ENCODE data around the gene KIRREL2. TPM values are rescaled to one million over a fixed set of nuclear protein-coding genes. Genes with fewer than 3 reads are reported as not detected.

KIRREL2 gene
- total RNA-seq, 1 donor from 2014 or later = 0.18 TPM

GRCh38 chr19:35894342-35894741 lies 37.6 kb downstream of the KIRREL2 start:
- Histone ChIP-seq H3K36me3 (ENCODE audit: insufficient read depth, low read length) (peaks cover 6% of the 10 kb centered on the region), H3K9ac (ENCODE audit: low read length) (no peak overlapping the region), H4K20me1 (ENCODE audit: insufficient read depth, low read length) (peaks cover 4% of the 10 kb centered on the region), H3K27ac (ENCODE audit: low read depth, low read length) (no peak overlapping the region), H3K4me1 (ENCODE audit: insufficient read depth, low read length) (peaks cover 4% of the 10 kb centered on the region), H3K79me2 (ENCODE audit: insufficient read depth, low read length) (peaks cover 4% of the 10 kb centered on the region), H3K27me3 (ENCODE audit: insufficient read depth, low read length) (no peaks in the 10 kb centered on the region), H2AFZ (ENCODE audit: low read depth, low read length) (no peak overlapping the region), H3K9me3 (ENCODE audit: insufficient read depth, low read depth, low read length) (no peaks in the 10 kb centered on the region), H3K4me2 (ENCODE audit: low read length) (no peak overlapping the region), H3K4me3 (ENCODE audit: insufficient read depth, low read depth, low read length) (no peak overlapping the region)
- H3K27ac Mint-ChIP-seq (ENCODE audit: unreplicated experiment) = no peak overlapping the region
- no peaks in the 10 kb centered on the region for H3K27me3 Mint-ChIP-seq (ENCODE audit: low read depth, unreplicated experiment)
- TF ChIP-seq EZH2 (IDR thresholded peaks at IDR 0.05; ENCODE audit: insufficient read depth, low read length) = no peak
- no peak for TF ChIP-seq CTCF (IDR thresholded peaks at IDR 0.05; ENCODE audit: insufficient read depth, low read depth, low read length)
- no peak overlapping the region for H3K4me3 Mint-ChIP-seq (ENCODE audit: unreplicated experiment)
- FAIRE-seq = no peak
- no peak for DNase-seq (ENCODE audit: low read depth)
- H3K4me1 Mint-ChIP-seq (ENCODE audit: low read depth, unreplicated experiment) = peaks cover 2% of the 10 kb centered on the region
- H3K36me3 Mint-ChIP-seq (ENCODE audit: low read depth, unreplicated experiment) = peaks cover 9% of the 10 kb centered on the region
- H3K9me3 Mint-ChIP-seq (ENCODE audit: unreplicated experiment) = no peaks in the 10 kb centered on the region

- Histone ChIP-seq H2AFZ (ENCODE audit: low read depth, low read length) (no peak overlapping the region), H3K9me3 (ENCODE audit: insufficient read depth, low read depth, low read length) (no peaks in the 10 kb centered on the region), H3K4me2 (ENCODE audit: low read length) (no peak overlapping the region), H3K4me1 (ENCODE audit: insufficient read depth, low read length) (peaks cover 9% of the 10 kb centered on the region), H4K20me1 (ENCODE audit: insufficient read depth, low read length) (no peaks in the 10 kb centered on the region), H3K36me3 (ENCODE audit: insufficient read depth, low read length) (peaks cover 2% of the 10 kb centered on the region), H3K9ac (ENCODE audit: low read length) (no peak overlapping the region), H3K79me2 (ENCODE audit: insufficient read depth, low read length) (peaks cover 4% of the 10 kb centered on the region), H3K27ac (ENCODE audit: low read depth, low read length) (no peak overlapping the region), H3K4me3 (ENCODE audit: insufficient read depth, low read depth, low read length) (no peak overlapping the region), H3K27me3 (ENCODE audit: insufficient read depth, low read length) (no peaks in the 10 kb centered on the region)
- no peak overlapping the region for H3K27ac Mint-ChIP-seq (ENCODE audit: unreplicated experiment)
- H3K36me3 Mint-ChIP-seq (ENCODE audit: low read depth, unreplicated experiment) = peaks cover under 1% of the 10 kb centered on the region
- no peaks in the 10 kb centered on the region for H3K9me3 Mint-ChIP-seq (ENCODE audit: unreplicated experiment)
- no peak for TF ChIP-seq CTCF (IDR thresholded peaks at IDR 0.05; ENCODE audit: insufficient read depth, low read depth, low read length)
- no peak for TF ChIP-seq EZH2 (IDR thresholded peaks at IDR 0.05; ENCODE audit: insufficient read depth, low read length)
- H3K4me3 Mint-ChIP-seq (ENCODE audit: unreplicated experiment) = no peak overlapping the region
- FAIRE-seq (no peak), DNase-seq (ENCODE audit: low read depth) (no peak)
- H3K27me3 Mint-ChIP-seq (ENCODE audit: low read depth, unreplicated experiment) = no peaks in the 10 kb centered on the region
- peaks cover 4% of the 10 kb centered on the region for H3K4me1 Mint-ChIP-seq (ENCODE audit: low read depth, unreplicated experiment)
These were observed 39.4 kb downstream of the KIRREL2 start for GRCh38 chr19:35895911-35896642.

- no peaks in the 10 kb centered on the region for H3K9me3 Mint-ChIP-seq (ENCODE audit: unreplicated experiment)
- no peak overlapping the region for H3K27ac Mint-ChIP-seq (ENCODE audit: unreplicated experiment)
- H3K79me2 ChIP-seq (ENCODE audit: insufficient read depth, low read length) = peaks cover 4% of the 10 kb centered on the region
- peaks cover 6% of the 10 kb centered on the region for H3K4me1 Mint-ChIP-seq (ENCODE audit: low read depth, unreplicated experiment)
- FAIRE-seq (no peak), DNase-seq (ENCODE audit: low read depth) (no peak)
- H3K36me3 Mint-ChIP-seq (ENCODE audit: low read depth, unreplicated experiment) = no peaks in the 10 kb centered on the region
- TF ChIP-seq EZH2 (IDR thresholded peaks at IDR 0.05; ENCODE audit: insufficient read depth, low read length) = no peak
- no peak for TF ChIP-seq CTCF (IDR thresholded peaks at IDR 0.05; ENCODE audit: insufficient read depth, low read depth, low read length)
- no peak overlapping the region for H3K9ac ChIP-seq (ENCODE audit: low read length)
- peaks cover 14% of the 10 kb centered on the region for H3K4me1 ChIP-seq (ENCODE audit: insufficient read depth, low read length)
- H3K36me3 ChIP-seq (ENCODE audit: insufficient read depth, low read length) = peaks cover 2% of the 10 kb centered on the region
- no peak overlapping the region for H3K4me3 Mint-ChIP-seq (ENCODE audit: unreplicated experiment)
- H3K27ac ChIP-seq (ENCODE audit: low read depth, low read length) = no peak overlapping the region
- no peak overlapping the region for H3K4me3 ChIP-seq (ENCODE audit: insufficient read depth, low read depth, low read length)
- no peaks in the 10 kb centered on the region for H3K27me3 ChIP-seq (ENCODE audit: insufficient read depth, low read length)
- no peaks in the 10 kb centered on the region for H3K27me3 Mint-ChIP-seq (ENCODE audit: low read depth, unreplicated experiment)
- no peak overlapping the region for H2AFZ ChIP-seq (ENCODE audit: low read depth, low read length)
- H3K9me3 ChIP-seq (ENCODE audit: insufficient read depth, low read depth, low read length) = no peaks in the 10 kb centered on the region
- H4K20me1 ChIP-seq (ENCODE audit: insufficient read depth, low read length) = no peaks in the 10 kb centered on the region
- no peak overlapping the region for H3K4me2 ChIP-seq (ENCODE audit: low read length)
These were observed 39.9 kb downstream of the KIRREL2 start for GRCh38 chr19:35896643-35897040.

Measured in astrocyte (in vitro differentiated cells and primary cell).